ENCODE measurements around the gene NIPSNAP2.
"Not testable (repeated sequence)": the region's sequence is repeated elsewhere in the genome, so short reads cannot be mapped to it uniquely, and the experiment has no call there.

NIPSNAP2 gene

GRCh38 chr7:56048763-56049162 lies 84.4 kb downstream of the NIPSNAP2 start:
- not testable (repeated sequence) for DNase-seq
